CD4-positive, alpha-beta T cell treated with Interleukin-4 for 4 hours (primary cell): ENCODE results near the gene SLIT1.

Experiments used
- DNase-seq: peaks from one replicate; pipeline ENCODE4 v3.0.0-alpha.2; 2020

The SLIT1 gene

DNA sequence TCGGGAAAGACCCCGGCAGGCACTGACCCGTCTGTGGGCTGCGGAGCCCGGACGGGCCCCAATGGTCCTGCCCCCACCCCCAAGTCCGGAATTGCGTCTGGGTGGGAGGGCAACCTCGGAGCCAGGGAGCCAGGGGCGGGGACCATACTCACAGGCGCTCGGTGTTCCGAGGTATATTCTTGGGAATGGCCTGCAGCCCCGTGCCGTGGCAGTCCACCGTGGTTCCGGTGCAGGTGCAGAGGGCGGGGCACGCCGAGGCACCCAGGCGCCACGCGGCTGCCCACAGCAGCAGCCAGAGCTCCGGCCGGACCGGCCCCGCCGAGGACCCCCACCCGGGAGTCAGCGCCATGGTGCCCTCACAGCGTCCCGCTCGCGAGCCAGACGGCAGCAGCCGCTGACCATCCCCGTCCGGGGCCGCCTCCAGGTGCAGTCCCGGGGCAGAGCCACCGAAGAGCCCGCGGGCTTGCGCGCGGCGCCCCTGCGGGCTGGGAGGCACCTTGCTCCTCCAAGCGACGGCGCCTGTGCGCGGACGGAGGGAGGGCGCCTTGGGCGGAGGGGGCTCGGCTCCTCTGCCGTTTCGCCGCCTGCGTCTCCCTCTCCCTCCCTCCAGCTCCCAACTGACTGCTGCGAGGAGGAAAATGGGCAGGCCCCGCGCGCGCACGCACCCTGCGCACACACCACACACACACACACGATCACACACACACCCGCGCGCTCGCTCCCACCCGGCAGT lies at the start of gene SLIT1:
SLIT1 (minus strand) TSS at position 634 of the 733 bp plus-strand sequence; CDS start at position 349, 285 bp downstream.
- DNase-seq, result no peak

DNA sequence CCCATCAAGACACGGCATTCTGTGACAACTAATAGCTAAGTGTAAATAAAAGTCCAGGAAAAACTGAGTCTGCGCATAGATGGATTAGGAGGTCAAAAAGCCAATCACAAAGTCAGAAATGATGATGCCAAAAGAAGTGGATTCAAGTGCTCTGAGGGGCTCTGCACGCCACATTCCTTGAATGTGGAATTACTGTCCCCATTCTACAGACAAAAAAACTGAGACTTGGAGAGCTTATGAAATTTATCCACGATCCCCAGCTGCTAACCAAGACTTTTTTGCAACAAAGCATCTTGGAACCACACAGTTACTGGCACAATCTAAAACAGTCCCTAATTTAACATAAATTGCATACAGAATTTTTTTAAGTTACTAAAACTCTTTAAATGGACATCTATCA lies 49.6 kb upstream of the SLIT1 start:
- no peak for DNase-seq

DNA sequence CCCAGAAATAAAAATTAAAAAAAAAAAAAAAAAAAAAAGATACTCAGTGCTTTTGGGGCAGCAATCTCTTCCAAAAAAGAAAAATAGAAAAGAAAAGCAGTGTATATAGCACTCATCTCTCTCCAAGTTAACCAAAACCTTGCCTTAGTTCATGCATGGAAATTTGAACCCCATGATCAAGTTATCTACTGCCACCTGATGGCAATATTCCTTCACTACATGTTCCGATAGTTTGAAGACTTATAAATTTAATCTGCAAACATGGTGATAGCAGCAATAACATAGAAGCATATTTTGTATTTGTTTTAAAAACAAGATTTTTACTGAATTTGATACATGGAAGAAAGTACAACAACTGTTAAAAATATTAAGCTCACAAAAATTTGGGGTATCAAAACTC lies 48.6 kb upstream of the SLIT1 start:
- DNase-seq, result peak; percentile 22

DNA sequence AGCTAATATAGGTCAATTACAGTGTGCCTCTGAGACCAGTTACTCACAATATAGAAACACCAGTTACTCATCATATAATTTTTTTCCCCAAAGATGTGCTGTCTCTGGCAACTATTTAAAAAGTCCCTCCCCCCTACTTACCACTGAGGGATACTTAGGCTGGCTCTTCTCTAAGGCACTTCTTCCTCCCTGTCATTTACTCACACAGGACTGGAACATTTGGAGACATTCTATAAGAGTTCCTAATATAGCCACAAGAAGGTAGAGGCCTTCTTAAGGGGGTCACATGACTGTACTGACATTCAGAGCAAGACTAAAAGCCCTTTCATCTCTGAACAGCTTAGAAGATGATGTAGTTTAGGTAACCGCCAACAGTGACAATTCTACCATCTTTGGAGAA lies 44.4 kb upstream of the SLIT1 start:
- no peak for DNase-seq

DNA sequence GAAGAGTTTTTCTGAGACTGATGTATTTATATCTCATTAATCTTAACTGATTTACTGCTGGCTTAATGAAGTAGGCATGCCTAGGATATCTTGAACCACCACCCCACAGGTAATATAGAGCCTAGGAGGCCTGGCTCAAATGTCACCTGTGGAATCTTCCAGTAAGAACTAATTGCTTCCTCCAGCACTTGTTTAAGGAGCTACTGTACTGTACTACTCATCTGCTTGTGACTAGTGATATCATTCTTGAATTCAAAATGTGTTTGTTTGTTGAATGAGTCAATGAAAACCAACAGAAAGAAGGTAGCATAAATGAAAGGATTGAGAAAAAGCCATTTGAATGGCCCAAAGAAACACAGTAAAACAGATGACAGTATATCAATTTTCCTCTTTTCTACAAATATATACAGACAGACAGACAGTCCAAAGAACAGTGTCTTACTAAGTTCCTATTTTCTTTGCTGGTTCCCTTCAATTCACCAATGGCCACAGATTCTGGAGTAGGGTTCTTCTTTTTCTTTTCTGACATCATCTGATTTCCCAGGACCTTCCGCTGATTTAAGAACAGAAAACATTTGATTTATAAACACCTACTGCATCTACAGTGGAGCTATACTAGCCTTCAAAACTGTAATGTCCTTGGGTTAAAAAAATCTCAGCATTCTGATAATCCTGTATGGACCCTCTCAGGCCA lies 43.7 kb upstream of the SLIT1 start:
- DNase-seq, result no peak

DNA sequence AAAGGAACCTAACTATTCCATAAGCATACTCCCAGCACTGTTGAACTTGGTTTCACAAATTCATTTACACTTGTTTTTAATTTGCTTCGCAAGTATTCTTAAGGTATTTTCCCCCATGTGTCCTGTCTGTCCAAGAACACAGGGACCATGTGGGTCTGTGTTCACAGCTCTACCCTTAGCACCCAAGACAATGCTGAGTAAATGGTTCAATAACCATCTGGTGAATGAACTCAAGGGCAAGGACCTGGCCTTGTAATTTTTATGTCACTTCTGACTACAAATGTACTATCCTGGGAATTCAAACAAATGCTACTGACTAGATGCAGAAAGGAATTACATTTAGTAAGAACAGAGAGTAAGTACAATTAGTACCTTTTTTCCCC lies 43.0 kb upstream of the SLIT1 start:
- no peak for DNase-seq

DNA sequence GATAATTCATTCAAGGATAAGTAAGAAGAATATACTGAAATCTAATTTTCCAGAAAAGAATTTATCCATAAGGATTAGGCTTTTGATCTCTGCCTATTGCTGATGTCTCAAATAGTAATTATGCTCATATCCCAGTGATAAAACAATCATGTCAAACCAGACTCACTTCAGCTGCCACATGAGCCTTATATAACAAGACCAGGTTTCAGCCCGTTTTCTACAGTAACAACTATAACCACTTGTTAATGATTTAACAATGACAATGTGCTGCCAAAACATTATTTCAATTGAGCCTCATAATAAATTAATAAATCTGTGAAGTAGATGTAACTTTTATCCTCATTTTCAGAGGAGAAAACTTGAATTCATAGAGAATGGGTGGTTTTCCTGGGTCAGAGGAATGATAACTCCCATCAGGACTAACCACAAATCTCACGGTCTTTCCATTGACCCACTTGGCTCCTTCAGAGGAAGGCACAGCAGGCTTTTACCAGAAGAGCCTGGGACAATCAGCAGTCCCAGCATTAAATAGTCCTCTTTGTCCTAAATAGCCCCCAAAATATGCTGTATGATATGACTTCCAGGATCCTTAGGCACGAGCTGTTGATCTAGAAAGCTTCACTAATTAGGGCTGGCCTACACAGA lies 42.5 kb upstream of the SLIT1 start:
- DNase-seq, result no peak

DNA sequence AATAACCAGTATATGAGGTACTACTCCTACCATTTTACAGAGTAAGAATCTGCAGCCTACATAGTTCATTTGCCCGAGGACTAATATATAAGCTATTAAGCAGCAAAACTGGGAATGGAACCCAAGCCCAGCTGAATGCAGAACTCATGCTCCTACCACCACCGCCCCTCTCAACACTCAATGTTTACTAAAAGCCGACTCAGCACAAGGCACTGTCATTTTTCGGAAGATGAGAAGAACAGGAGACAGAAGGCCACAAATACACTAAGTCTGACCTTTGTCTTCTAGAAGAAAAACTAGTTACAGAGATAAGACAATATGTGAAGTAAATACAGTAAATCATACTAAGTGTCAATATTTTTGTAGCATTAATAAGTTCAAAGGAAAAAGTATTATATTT lies 40.6 kb upstream of the SLIT1 start:
- no peak for DNase-seq

DNA sequence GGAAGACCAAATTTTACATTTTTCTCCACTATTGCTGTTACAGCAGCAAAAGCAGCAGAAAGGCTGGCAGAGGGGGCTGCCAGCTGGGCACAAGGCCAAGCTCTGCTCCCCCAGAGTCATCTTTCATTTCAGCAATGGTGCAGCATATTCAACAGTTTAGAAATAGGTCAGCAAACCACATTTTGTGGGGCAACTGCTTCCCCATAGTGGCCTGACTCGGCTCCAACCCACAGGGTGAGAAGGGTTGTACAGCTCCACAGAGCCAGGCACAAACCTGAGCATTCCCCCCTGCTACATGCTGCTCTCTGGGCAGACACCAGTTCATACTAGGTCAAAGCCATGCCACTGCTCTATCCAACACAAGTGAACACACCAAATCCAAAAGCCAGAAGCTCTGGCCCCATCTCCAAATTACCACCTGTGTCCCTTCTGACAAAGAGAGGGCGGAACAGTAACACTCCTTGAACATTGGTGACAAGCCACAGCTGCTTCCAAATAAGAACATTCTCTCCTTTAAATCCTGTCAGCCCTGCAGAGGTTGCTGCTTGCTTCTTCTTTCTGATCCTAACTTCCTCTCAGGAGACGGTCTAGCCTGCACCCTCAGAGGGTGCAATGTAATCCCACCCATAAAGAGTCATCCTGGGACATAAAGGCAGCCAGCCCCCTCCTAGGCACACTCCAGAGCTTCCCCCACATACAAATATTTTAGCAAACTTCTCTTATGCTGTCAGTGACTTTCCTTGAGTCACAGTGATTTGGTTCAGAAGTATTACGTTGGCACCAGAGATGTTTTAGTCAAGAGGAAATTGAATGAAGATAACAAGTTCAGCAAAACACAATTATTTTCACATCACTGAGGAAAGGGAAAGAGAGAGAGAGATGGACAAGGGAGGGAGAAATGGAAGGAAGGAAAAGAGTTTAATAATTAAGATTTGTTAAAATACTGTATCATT lies 39.0 kb upstream of the SLIT1 start:
- no peak for DNase-seq

DNA sequence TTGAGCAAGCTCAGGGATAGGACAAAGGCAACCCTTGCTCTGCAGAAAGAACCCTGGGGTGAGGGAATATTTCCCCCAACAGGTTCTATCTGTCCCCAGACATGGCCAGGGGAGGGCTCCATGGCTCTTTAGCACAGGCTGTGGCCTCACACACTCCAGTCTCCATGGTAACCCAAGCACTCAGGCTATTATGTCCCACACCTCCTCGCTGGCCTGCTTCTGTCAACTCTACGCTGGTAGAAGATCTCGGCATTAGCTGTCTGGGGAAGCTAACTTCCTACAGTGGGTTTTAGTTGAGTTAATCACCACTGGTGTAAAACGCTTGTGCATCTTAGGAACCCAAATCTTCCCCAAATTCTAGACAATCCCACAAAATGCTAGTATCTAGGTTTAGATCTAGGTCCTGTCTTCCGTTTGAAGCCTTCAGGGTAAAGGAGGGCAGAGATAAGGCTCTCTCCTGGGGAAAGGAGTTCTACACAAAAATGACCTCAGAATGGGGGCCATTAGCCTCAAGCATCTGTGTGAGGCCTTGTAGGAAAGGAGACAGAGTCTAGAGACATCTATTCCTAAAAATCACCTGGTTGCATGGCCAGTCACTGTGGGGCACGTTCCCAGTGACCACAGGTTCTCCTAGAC lies 36.7 kb upstream of the SLIT1 start:
- no peak for DNase-seq

DNA sequence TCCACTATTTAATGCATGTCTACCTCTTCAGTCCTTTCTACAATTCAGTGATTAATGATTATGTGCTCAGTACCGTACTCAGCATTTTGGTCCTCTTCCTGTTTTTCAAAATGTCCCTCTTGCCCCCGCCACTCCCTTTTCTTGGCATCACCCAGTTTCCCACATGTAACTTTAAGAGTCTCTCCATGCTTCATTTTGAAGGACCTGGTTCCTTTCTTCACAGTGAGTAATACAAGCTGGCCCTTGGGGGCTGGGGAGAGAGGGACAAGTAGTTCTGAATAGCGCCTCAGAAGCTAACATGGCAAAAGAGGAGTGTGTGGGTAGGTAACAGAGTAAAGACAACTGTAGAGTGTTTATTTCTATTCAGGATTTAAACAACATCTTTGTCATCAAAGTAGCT lies 34.6 kb upstream of the SLIT1 start:
- DNase-seq, result no peak

DNA sequence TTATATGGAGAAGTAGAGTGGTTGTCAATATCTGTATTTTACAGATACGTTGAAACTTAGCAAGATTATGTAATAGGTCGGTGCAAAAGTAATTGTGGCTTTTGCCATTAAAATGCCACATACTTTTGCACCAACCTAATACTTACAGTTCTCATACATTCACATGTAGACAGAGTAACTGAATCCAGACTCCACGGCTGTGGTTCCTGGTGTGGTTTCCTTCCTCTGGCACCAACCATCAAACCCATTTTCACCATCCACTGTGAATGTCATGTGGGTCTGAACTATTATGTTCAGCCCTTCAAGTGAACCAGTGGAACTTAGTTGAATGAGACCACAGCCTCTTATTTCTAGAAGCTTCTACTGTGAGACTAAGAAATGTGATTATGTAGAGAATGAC lies 31.5 kb upstream of the SLIT1 start:
- DNase-seq, result no peak

DNA sequence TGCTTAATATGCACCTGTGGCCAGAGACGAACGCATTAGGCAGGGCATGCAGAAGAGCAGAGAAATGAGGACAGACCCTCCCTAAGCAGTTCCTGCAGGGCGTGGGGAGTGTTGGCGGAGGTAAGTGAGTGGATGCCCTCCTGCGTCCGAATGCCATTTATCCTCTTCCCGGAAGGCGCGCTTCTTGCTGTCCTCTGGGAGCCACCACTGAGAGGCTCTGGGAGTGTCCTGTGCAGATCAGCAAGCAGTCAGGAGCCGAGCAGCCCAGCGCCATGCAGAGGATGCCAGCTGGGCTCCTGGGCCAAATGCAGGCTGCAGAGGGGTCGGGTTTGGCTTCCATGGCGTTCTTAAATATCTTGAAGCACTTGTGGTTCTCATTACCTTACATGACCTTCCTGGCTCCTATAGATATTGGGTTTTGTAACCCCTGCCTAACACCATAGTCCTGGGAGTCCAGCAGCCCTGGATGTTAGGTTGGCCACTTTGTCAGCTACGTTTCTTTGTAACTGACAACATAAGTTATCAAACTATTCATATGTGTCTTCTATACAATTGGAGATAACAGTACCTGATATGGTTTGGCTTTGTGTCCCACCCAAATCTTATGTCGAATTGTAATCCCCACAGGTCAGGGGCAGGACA lies 30.0 kb upstream of the SLIT1 start:
- no peak for DNase-seq

DNA sequence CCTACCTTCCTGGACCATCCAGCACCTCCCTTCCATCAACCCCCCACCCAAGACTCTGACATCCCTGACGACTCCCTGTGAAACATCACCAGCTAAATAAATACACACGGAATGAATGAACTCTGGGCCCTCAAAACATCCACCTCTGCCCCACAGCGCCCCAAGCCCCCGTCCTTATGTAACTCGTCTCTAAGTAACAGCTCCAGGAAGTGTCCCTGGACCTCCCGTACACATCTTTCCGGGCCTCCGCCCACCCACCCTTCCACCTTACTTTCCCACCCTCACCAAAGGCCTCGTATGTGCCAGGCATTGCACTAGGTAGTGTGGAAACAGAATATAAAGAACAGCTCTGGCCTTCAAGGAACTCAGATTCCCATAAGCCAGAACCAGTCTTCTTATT lies 27.7 kb upstream of the SLIT1 start:
- DNase-seq, result no peak

DNA sequence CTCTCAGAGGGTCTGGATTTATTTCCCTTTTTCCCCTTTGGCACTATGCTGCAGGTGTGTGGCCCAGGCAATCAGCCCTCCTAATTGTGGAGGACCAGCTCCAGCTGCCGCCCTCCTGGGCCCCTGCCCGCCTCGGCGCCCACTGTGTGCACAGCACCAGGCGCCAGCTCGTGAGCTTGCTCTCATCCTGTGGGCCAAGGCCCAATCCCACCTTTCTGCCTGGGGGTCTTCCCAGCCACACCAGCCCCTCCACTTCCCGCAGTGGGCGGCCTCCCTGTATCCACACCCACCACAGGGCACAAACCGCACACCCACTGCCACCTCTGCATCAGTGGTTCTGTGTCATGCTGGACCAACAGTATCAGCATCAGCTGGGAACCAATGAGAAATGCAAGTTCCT lies 25.5 kb upstream of the SLIT1 start:
- DNase-seq, result no peak

DNA sequence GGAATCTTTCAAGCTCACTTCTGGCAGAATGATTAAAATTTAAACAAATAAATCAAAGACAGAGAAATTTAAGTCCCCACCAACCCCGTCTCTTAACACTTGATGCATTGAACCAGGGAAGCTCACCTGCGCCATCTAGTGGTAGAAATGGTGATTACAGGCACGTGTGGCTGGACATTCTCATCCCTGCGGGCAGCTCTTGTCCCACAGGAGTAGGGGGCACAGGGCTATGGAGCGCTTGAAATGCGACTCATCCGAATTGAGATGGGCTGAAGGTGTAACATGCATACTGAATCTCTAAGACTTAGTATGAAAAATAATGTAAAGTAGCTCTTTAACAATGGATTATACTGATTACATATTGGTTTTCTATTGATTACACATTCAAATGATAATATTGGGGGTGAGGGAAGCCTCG lies 24.8 kb upstream of the SLIT1 start:
- peak; percentile 62 for DNase-seq

DNA sequence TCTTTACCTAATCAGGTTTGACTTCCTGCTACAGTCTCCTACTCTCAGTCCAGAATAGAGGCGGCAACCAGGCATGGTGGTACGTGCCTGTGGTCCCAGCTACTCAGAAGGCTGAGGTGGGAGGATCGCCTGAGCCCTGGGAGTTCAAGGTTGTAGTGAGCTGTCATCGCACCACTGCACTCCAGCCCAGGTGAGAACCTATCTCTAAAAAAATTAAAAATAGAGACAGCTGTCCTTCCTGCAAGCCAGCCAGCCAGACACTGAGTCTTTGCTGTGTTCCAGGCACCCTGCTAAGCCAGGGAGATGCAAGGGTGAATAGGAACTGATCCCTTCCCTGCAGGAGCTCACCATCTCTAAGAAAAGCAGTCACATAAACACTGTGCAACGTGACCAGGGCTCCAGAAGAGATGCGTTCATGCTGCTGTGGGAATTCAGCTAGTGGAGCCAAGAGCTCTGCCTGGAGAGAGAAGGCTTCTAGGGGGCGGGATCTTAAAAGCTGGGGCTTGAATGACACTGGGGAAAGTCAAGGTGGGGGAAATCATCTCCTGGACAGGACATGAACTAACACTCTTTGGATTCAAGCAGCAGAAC lies 22.1 kb upstream of the SLIT1 start:
- DNase-seq, result no peak

DNA sequence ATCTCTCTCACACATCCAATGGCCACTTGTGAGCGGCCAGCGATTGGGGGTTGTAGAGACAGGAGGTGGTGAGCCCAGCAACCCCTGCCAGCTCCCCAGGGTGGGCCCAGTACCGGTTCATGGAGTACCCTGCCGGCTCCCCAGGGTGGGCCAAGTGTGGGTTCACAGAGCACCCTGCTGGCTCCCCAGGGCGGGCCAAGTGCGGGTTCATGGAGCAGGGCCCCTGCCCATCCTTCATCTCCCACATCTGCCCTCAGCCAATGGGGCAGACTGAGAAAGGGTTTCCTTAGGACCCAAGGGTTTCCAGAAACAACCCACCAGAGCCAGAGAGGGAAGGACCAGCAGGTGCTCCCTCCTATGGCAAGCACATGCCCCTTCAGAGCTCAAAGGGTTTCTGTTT lies 21.4 kb upstream of the SLIT1 start:
- DNase-seq, result no peak

DNA sequence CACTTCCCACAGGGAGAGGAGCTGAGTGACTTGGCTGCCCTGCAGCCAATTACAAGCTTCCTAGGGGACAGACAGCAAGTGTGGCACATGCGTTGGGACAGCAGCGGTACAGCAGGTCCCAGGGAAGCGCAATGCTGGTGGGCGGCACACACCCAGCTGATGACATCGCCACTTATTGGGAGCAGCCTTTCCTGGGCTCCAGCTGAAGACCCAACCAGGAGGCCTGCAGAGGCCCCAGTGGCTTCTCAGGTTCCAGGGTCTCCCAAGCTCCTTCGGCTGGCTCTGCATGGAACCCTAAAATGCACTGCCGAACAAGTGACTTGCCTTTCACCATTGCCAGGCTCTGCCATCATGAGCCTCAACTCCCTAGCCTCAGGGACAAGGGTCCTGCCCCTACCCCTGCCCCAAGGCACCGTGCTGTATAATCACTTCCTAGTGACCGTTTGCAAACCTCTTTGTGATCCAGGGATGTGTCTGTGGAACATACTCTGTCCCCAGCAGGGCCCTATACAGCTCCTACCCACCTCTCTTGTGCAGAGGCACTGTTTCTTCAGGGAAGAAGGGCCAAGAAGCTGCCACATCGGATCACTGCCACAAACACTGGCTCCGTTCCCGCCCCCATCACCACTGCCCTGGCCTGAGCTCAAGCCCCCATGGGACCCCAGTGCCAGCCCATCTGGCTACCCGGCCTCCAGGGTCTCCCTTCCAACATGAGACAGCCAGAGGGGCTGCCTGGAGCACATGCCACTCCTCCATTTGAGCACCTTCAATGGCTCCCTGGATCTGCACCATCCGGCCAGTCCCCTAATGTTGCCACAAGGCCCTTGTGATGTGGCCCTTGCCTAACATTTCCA lies 19.3 kb upstream of the SLIT1 start:
- no peak for DNase-seq

DNA sequence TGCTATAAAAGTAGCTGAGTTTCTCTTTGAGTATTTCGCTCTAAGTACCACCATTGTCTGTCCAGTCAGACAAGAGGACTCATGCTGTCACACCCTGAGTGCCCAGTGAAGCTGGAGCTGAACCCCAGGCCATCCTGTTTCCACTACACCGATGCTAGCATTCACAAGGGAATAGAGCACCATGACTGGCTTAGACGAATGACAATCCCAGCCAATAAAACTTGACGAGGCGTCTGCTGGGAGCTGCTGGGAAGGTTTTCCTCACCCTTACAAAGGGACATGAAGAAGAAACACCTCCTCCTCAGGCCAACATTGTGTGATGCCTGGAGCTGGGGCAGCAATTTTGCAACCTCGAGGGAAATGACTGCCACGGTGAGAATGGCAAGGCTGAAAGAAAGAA lies 17.5 kb upstream of the SLIT1 start:
- no peak for DNase-seq

DNA sequence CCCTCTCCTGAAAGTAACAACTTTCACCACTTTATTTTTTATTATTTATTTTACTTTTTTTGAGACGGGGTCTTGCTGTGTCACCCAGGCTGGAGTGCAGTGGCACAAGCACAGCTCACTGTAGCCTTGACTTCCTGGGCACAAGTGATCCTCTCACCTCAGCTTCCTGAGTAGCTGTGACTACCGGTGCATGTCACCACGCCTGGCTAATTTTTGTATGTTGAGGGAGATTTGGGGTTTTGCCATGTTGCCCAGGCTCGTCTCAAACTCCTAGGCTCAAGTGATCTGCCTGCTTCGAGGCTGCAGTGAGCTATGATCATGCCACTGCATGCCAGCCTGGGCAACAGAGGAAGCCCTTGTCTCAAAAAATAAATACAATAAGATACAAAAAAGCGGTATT lies 14.9 kb upstream of the SLIT1 start:
- no peak for DNase-seq
